H1 (cell line): ENCODE results near the gene UHRF1. TPM values are rescaled to one million over a fixed set of nuclear protein-coding genes. Genes with fewer than 3 reads are reported as not detected.

ENCODE experiments used
- CTCF ChIA-PET: fragments of 300-600 bp; sonication (Branson Sonifier 250); formaldehyde crosslinking; loops from one replicate; lab custom pipeline; 2021; ENCODE audit not compliant: partially characterized antibody; lab: Charles Lee
- POLR2A ChIA-PET: fragments of 300-600 bp; sonication (Branson Sonifier 250); formaldehyde crosslinking; loops from one replicate; lab custom pipeline; 2021; ENCODE audit warnings: inconsistent platforms; ENCODE audit not compliant: partially characterized antibody; lab: Charles Lee
- DNase-seq, 2 experiments: peaks; one replicate each; pipeline versions ENCODE4 v3.0.0 to v3.0.0-alpha.2; 2010 to 2022; ENCODE audit warnings: low spot score in 2 of 2, low read depth in 1 of 2, mixed read lengths in 1 of 2
- FAIRE-seq: peaks from 2 replicates; lab custom pipeline; 2011; peaks lifted over from hg19 to GRCh38; lab: Jason Lieb, UNC
- H2AFZ ChIP-seq: 2 replicates; pipeline ENCODE4 v1.8.1; 2012; ENCODE audit warnings: low read length, inconsistent platforms
- H2AK5ac ChIP-seq: 2 replicates; pipeline ENCODE4 v1.6.1; 2013; ENCODE audit warnings: low read depth, low read length
- H2BK120ac ChIP-seq: replicated peaks from 2 replicates; pipeline ENCODE3; 2013; ENCODE audit warnings: low read depth, low read length, inconsistent platforms
- H2BK12ac ChIP-seq: 2 replicates; pipeline ENCODE4 v1.6.1; 2013; ENCODE audit warnings: low read depth, low read length
- H2BK15ac ChIP-seq: 2 replicates; pipeline ENCODE4 v1.6.1; 2013; ENCODE audit warnings: low read length
- H2BK20ac ChIP-seq: 2 replicates; pipeline ENCODE4 v1.6.1; 2013; ENCODE audit warnings: low read length
- H2BK5ac ChIP-seq: 2 replicates; pipeline ENCODE4 v1.6.1; 2013; ENCODE audit warnings: low read depth, low read length
- H3K14ac ChIP-seq: 2 replicates; pipeline ENCODE4 v1.6.1; 2013; ENCODE audit warnings: inconsistent platforms; ENCODE audit not compliant: insufficient read length
- H3K18ac ChIP-seq: 2 replicates; pipeline ENCODE4 v1.6.1; 2013; ENCODE audit warnings: low read length; ENCODE audit errors: extremely low read depth
- H3K23ac ChIP-seq: 2 replicates; pipeline ENCODE4 v1.6.1; 2013; ENCODE audit warnings: inconsistent platforms; ENCODE audit not compliant: insufficient read length
- H3K23me2 ChIP-seq: 2 replicates; pipeline ENCODE4 v1.6.1; 2013; ENCODE audit warnings: low read depth, low read length
- H3K27ac ChIP-seq: 2 replicates; pipeline ENCODE4 v1.6.1; 2011; ENCODE audit warnings: low read depth, low read length, inconsistent platforms
- H3K27me3 ChIP-seq, 4 experiments: replicated peaks in 1 of 4; 1 replicate in 1 of 4; 2 replicates in 3 of 4; pipeline versions ENCODE4 v1.6.1 to v1.8.1; 2011 to 2013; ENCODE audit warnings: low read length in 3 of 4, mild to moderate bottlenecking in 3 of 4, inconsistent platforms in 2 of 4, mixed read lengths in 2 of 4, moderate library complexity in 1 of 4; ENCODE audit not compliant: control insufficient read depth in 3 of 4, insufficient read depth in 3 of 4; ENCODE audit errors: extremely low read depth in 1 of 4
- H3K36me3 ChIP-seq, 4 experiments: 2 replicates each; pipeline versions ENCODE4 v1.6.1 to v1.8.1; 2011 to 2013; ENCODE audit warnings: mild to moderate bottlenecking in 4 of 4, low read length in 3 of 4, moderate library complexity in 2 of 4, control low read depth in 1 of 4, inconsistent platforms in 1 of 4; ENCODE audit not compliant: insufficient read depth in 4 of 4, control insufficient read depth in 2 of 4
- H3K4ac ChIP-seq: replicated peaks from 2 replicates; pipeline ENCODE3; 2013; ENCODE audit warnings: low read length, low read depth, mixed read lengths, inconsistent platforms; ENCODE audit not compliant: insufficient read length
- H3K4me1 ChIP-seq, 4 experiments: replicated peaks in 1 of 4; 1 replicate in 1 of 4; 2 replicates in 3 of 4; pipeline versions ENCODE4 v1.6.1 to v1.8.1; 2011 to 2013; ENCODE audit warnings: low read length in 3 of 4, inconsistent platforms in 2 of 4, mixed read lengths in 1 of 4; ENCODE audit not compliant: insufficient read depth in 4 of 4, control insufficient read depth in 3 of 4
- H3K4me2 ChIP-seq, 2 experiments: 2 replicates each; pipeline versions ENCODE4 v1.6.1 to v1.8.1; 2011 to 2013; ENCODE audit warnings: low read depth in 2 of 2, low read length in 2 of 2, control low read depth in 1 of 2, inconsistent platforms in 1 of 2, mild to moderate bottlenecking in 1 of 2; ENCODE audit not compliant: insufficient read depth in 1 of 2
- H3K4me3 ChIP-seq, 4 experiments: fragments of 200-600, 300-600 bp in 1 of 4; sonication (generic), shearing (Covaris generic), sonication (Bioruptor Twin) in 1 of 4; 2 replicates each; pipeline versions ENCODE4 v1.5.1 to v1.8.1; 2011 to 2016; ENCODE audit warnings: low read length in 4 of 4, low read depth in 3 of 4, control low read depth in 2 of 4, inconsistent platforms in 2 of 4, mild to moderate bottlenecking in 2 of 4, mixed read lengths in 1 of 4, moderate library complexity in 1 of 4; ENCODE audit not compliant: insufficient read depth in 2 of 4; ENCODE audit errors: extremely low read depth in 1 of 4
- H3K56ac ChIP-seq: replicated peaks from 2 replicates; pipeline ENCODE3; 2013; ENCODE audit warnings: low read depth, mild to moderate bottlenecking, mixed read lengths, low read length, inconsistent platforms; ENCODE audit not compliant: insufficient read length
- H3K79me1 ChIP-seq: 2 replicates; pipeline ENCODE4 v1.6.1; 2013; ENCODE audit warnings: low read depth, low read length, control low read depth
- H3K79me2 ChIP-seq, 2 experiments: 2 replicates each; pipeline versions ENCODE4 v1.6.1 to v1.8.1; 2012 to 2013; ENCODE audit warnings: low read length in 2 of 2, mild to moderate bottlenecking in 2 of 2, inconsistent platforms in 1 of 2; ENCODE audit not compliant: insufficient read depth in 2 of 2, control insufficient read depth in 1 of 2
- H3K9ac ChIP-seq, 4 experiments: replicated peaks in 1 of 4; 1 replicate in 1 of 4; 2 replicates in 3 of 4; pipeline versions ENCODE4 v1.6.1 to v1.8.1; 2011 to 2013; ENCODE audit warnings: low read depth in 3 of 4, low read length in 3 of 4, control low read depth in 2 of 4, mild to moderate bottlenecking in 2 of 4, moderate library complexity in 2 of 4, inconsistent platforms in 1 of 4; ENCODE audit errors: extremely low read depth in 1 of 4
- H3K9me3 ChIP-seq, 2 experiments: 2 replicates each; pipeline versions ENCODE4 v1.6.1 to v1.8.1; 2012 to 2013; ENCODE audit warnings: mild to moderate bottlenecking in 2 of 2, moderate library complexity in 2 of 2, control low read depth in 1 of 2, inconsistent platforms in 1 of 2, low read depth in 1 of 2, low read length in 1 of 2, mixed read lengths in 1 of 2; ENCODE audit not compliant: insufficient read depth in 2 of 2
- H4K20me1 ChIP-seq, 2 experiments: replicated peaks in 1 of 2; 2 replicates each; pipeline versions ENCODE3 to v1.8.1; 2011 to 2013; ENCODE audit warnings: inconsistent platforms in 2 of 2, low read length in 2 of 2, mild to moderate bottlenecking in 1 of 2; ENCODE audit not compliant: insufficient read depth in 2 of 2, control insufficient read depth in 1 of 2
- H4K5ac ChIP-seq: 2 replicates; pipeline ENCODE4 v1.6.1; 2013; ENCODE audit warnings: low read length, low read depth, mixed read lengths, inconsistent platforms; ENCODE audit not compliant: insufficient read length
- H4K8ac ChIP-seq: 2 replicates; pipeline ENCODE4 v1.8.0; 2013; ENCODE audit warnings: mild to moderate bottlenecking, moderate library complexity, low read length, inconsistent platforms; ENCODE audit not compliant: insufficient read depth; ENCODE audit errors: extremely low read depth
- H4K91ac ChIP-seq: replicated peaks from 2 replicates; pipeline ENCODE3; 2013; ENCODE audit warnings: low read length, mixed read lengths, inconsistent platforms; ENCODE audit not compliant: insufficient read length
- BACH1 ChIP-seq: IDR thresholded peaks from 2 replicates; pipeline ENCODE4 v1.6.1; 2012; ENCODE audit warnings: low read length, improper control_type of control experiment
- BCL11A ChIP-seq, 2 experiments: IDR thresholded peaks; one replicate each; pipeline ENCODE4 v1.6.1; 2011; ENCODE audit warnings: low read depth in 2 of 2, low read length in 2 of 2, mild to moderate bottlenecking in 2 of 2
- CBX5 ChIP-seq: fragments of 300-800, 300-1000 bp; sonication (generic); IDR thresholded peaks from 2 replicates; pipeline ENCODE4 v1.7.1; 2016; ENCODE audit warnings: antibody characterized with exemption, low read length, low read depth
- CEBPB ChIP-seq: IDR thresholded peaks from 2 replicates; pipeline ENCODE4 v1.6.1; 2012; ENCODE audit warnings: low read depth, low read length
- HDAC6 ChIP-seq: IDR thresholded peaks from one replicate; pipeline ENCODE4 v1.7.1; 2012; ENCODE audit warnings: low read depth, mild to moderate bottlenecking, inconsistent platforms, low read length, moderate library complexity
- KDM4A ChIP-seq: IDR thresholded peaks from one replicate; pipeline ENCODE4 v1.7.1; 2012; ENCODE audit warnings: low read depth, mild to moderate bottlenecking, moderate library complexity, low read length, inconsistent platforms; ENCODE audit not compliant: severe bottlenecking
- SIN3A ChIP-seq, 2 experiments: IDR thresholded peaks in 1 of 2; conservative IDR thresholded peaks in 1 of 2; 2 replicates each; pipeline ENCODE4 v1.6.1; 2011 to 2012; ENCODE audit warnings: low read length in 2 of 2, improper control_type of control experiment in 1 of 2, low read depth in 1 of 2, mild to moderate bottlenecking in 1 of 2
- TAF7 ChIP-seq: optimal IDR thresholded peaks from 2 replicates; pipeline ENCODE3; 2011; ENCODE audit warnings: low read depth, mild to moderate bottlenecking, inconsistent platforms, low read length, moderate library complexity, borderline replicate concordance
- WGBS, 2 experiments: shearing (Covaris generic) in 1 of 2; methylation state at CpG; one replicate each; pipeline versions ENCODE4 v1.1.6 to v1.1.7; 2013 to 2015; ENCODE audit warnings: low lambda C conversion rate in 2 of 2, mixed read lengths in 2 of 2, inconsistent platforms in 1 of 2, low coverage in 1 of 2, missing lambda C conversion rate in 1 of 2; ENCODE audit not compliant: insufficient replicate concordance in 2 of 2, insufficient coverage in 1 of 2, insufficient read length in 1 of 2; ENCODE audit errors: extremely low coverage in 1 of 2, missing lambda C conversion rate in 1 of 2; 5-methylcytosine and 5-hydroxymethylcytosine counted together
- polyA plus RNA-seq, 7 experiments: library from polyadenylated mRNA; depleted of rRNA in 3 of 7; stranded (reverse) in 5 of 7; unstranded in 2 of 7; fragments of >200 nt in 5 of 7; fragments of 200-250 nt in 2 of 7; gene quantifications; 1 replicate in 5 of 7; 2 replicates in 1 of 7; 4 replicates in 1 of 7; pipeline versions ENCODE4 v1.2.1 to v1.2.3, GENCODE V29; 2011 to 2013; ENCODE audit warnings: missing spikeins in 2 of 7, mixed read lengths in 2 of 7
- total RNA-seq: library from RNA; stranded (reverse); fragmentation: NEBNext Ultra II Directional; extraction: Animal tissue kit (Norgen Biotek cat#: 25700); gene quantifications from 2 replicates; pipeline ENCODE4 v1.2.1, GENCODE V29; 2021

The UHRF1 gene
- total and polyA plus RNA-seq, 2 of the 8 experiments (the other 6 are each of a cell fraction or from before 2014, with no cell fraction given): 14.7 to 65.8 TPM

- no peak overlapping the region for H2BK20ac ChIP-seq
- peaks cover 13% of the 10 kb centered on the region for H3K79me1 ChIP-seq
- WGBS, 2 experiments: 2% methylated on average over 11 of the region's 54 CpGs; no CpG with 5 or more reads in 1 of the 2 experiments
- H2BK15ac ChIP-seq: no peak overlapping the region
- H3K27me3 ChIP-seq: peaks cover 0 to 5% (median 0%) of the 10 kb centered on the region in 4 experiments; a peak in 2 of 7 replicates
- ChIA-PET POLR2A (interaction anchor here (0.9 to 2.5 kb wide), 6 partner anchors 10 to 99 kb away, joined by 3 to 11 read pairs (median 3); no protein-coding TSS in a partner anchor), CTCF (interaction anchor here (0.9 to 5.7 kb wide), 8 partner anchors 18 to 160 kb away, joined by 3 to 38 read pairs (median 6); no protein-coding TSS in a partner anchor)
- peak overlapping the region; percentile 49 to 67 (median 57) for H3K4me3 ChIP-seq
- H3K56ac ChIP-seq: no peak overlapping the region
- no peak overlapping the region for H2AK5ac ChIP-seq
- no peak overlapping the region for H2BK12ac ChIP-seq
- no peak overlapping the region for H3K27ac ChIP-seq
- no peak overlapping the region for H2AFZ ChIP-seq
- no peak overlapping the region for H4K8ac ChIP-seq
- H3K23me2 ChIP-seq: peaks cover 13% of the 10 kb centered on the region; the same call in 1 of the 2 replicates
- H3K79me2 ChIP-seq: peaks cover 10 to 38% of the 10 kb centered on the region in 2 experiments; a peak in 3 of 4 replicates
- H4K5ac ChIP-seq: no peak overlapping the region
- no peak for FAIRE-seq
- H4K91ac ChIP-seq: no peak overlapping the region
- H3K14ac ChIP-seq: no peak overlapping the region
- no peak overlapping the region for H3K23ac ChIP-seq
- peaks cover 11 to 15% of the 10 kb centered on the region in 2 experiments for H4K20me1 ChIP-seq
- no peak for DNase-seq
- H3K4me1 ChIP-seq: peaks cover 3 to 17% (median 14%) of the 10 kb centered on the region in 4 experiments
- no peak overlapping the region for H3K18ac ChIP-seq
- no peak overlapping the region for H3K4ac ChIP-seq
- H3K36me3 ChIP-seq: no peaks in the 10 kb centered on the region
- no peaks in the 10 kb centered on the region for H3K9me3 ChIP-seq
- no peak overlapping the region for H2BK120ac ChIP-seq
- no peak overlapping the region for H2BK5ac ChIP-seq
- peak overlapping the region in 3 of 4 experiments; percentile 23 to 88 (median 66); a peak in 3 of 7 replicates for H3K9ac ChIP-seq
- peak overlapping the region; percentile 79 to 98 for H3K4me2 ChIP-seq
- TF ChIP-seq KDM4A: peak; percentile 24
- no peak for TF ChIP-seq HDAC6
- no peak for TF ChIP-seq CEBPB
- no peak for TF ChIP-seq BCL11A (IDR thresholded peaks at IDR 0.05; ENCODE audit: low read depth in 2 of 2, low read length in 2 of 2)
- TF ChIP-seq BACH1: no peak
- TF ChIP-seq TAF7: no peak
- no peak for TF ChIP-seq CBX5
- no peak for TF ChIP-seq SIN3A (conservative IDR thresholded peaks at IDR 0.05 in 1 of 2, IDR thresholded peaks at IDR 0.05 in 1 of 2; ENCODE audit: low read depth in 1 of 2, low read length in 2 of 2)
Measured at GRCh38 chr19:4969292-4969771, 60.0 kb downstream of the UHRF1 start.
